Cardiac muscle cell (in vitro differentiated cells and primary cell): ENCODE data around the gene CELF2. TPM values are rescaled to one million over a fixed set of nuclear protein-coding genes. Genes with fewer than 3 reads are reported as not detected.

ENCODE experiments used
- DNase-seq, 2 donors: peaks; one replicate each; pipeline versions ENCODE4 v3.0.0 to v3.0.0-alpha.2; 2010 to 2017; ENCODE audit warnings: low read depth in 1 of 2, low spot score in 1 of 2
- H3K27ac ChIP-seq: fragments of 200-600 bp; sonication (generic); 2 replicates; pipeline ENCODE4 v1.5.1; 2016
- H3K27me3 ChIP-seq: fragments of 200-600 bp; sonication (generic); 2 replicates; pipeline ENCODE4 v1.6.0; 2016; ENCODE audit warnings: control low read depth
- H3K36me3 ChIP-seq: fragments of 200-600 bp; sonication (generic); 2 replicates; pipeline ENCODE4 v1.5.1; 2016; ENCODE audit warnings: control low read depth
- H3K4me1 ChIP-seq: fragments of 200-600 bp; sonication (generic); 2 replicates; pipeline ENCODE4 v1.8.1; 2017; ENCODE audit warnings: low read depth, mild to moderate bottlenecking, mixed run types
- H3K4me3 ChIP-seq: fragments of 200-600 bp; sonication (generic); 2 replicates; pipeline ENCODE4 v1.5.1; 2016; ENCODE audit warnings: mild to moderate bottlenecking
- H3K9me3 ChIP-seq: fragments of 200-600 bp; sonication (generic); 2 replicates; pipeline ENCODE4 v1.5.1; 2017; ENCODE audit warnings: low read depth, mild to moderate bottlenecking, control low read depth
- polyA plus RNA-seq: library from polyadenylated mRNA; unstranded; fragments of >200 nt; fragmentation: Nextera tagmentation; extraction: Ambion mirVana; gene quantifications from 2 replicates; pipeline ENCODE4 v1.2.1, GENCODE V29; 2016
- total RNA-seq: library from RNA; depleted of rRNA; stranded (reverse); fragments of >200 nt; gene quantifications from 2 replicates; pipeline ENCODE4 v1.2.3, GENCODE V29; 2016
- TF ChIP-seq, protein P1 (sequence below): IDR thresholded peaks from 2 replicates; pipeline ENCODE4 v1.5.1; 2012; ENCODE audit warnings: low read depth, mild to moderate bottlenecking, low read length

The CELF2 gene
- total and polyA plus RNA-seq, 2 experiments from 2014 or later = 66.9 to 82.7 TPM

DNA sequence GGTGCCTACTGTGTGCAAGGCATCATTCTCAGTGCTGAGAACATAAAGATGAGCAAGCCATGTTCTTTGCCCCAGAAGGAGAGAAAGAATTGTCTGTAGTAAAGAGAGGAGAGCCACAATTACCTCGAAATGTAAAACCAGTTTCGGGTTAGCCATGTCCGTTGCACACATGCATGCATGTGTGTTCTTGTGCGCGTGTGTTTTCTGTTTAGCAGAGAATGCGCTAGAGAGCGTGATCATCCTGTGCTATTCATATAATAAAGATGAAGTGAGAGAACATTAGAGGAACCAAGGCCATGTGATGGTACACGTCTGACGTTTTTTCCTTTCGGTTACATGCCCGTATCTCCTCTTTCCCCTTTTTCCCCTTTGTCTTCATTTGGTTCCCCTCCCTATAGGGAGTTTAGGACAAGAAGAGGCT is 158.2 kb downstream of the CELF2 start:
- H3K36me3 ChIP-seq = no peaks in the 10 kb centered on the region
- TF ChIP-seq, protein P1, sequence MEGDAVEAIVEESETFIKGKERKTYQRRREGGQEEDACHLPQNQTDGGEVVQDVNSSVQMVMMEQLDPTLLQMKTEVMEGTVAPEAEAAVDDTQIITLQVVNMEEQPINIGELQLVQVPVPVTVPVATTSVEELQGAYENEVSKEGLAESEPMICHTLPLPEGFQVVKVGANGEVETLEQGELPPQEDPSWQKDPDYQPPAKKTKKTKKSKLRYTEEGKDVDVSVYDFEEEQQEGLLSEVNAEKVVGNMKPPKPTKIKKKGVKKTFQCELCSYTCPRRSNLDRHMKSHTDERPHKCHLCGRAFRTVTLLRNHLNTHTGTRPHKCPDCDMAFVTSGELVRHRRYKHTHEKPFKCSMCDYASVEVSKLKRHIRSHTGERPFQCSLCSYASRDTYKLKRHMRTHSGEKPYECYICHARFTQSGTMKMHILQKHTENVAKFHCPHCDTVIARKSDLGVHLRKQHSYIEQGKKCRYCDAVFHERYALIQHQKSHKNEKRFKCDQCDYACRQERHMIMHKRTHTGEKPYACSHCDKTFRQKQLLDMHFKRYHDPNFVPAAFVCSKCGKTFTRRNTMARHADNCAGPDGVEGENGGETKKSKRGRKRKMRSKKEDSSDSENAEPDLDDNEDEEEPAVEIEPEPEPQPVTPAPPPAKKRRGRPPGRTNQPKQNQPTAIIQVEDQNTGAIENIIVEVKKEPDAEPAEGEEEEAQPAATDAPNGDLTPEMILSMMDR = no peak

DNA sequence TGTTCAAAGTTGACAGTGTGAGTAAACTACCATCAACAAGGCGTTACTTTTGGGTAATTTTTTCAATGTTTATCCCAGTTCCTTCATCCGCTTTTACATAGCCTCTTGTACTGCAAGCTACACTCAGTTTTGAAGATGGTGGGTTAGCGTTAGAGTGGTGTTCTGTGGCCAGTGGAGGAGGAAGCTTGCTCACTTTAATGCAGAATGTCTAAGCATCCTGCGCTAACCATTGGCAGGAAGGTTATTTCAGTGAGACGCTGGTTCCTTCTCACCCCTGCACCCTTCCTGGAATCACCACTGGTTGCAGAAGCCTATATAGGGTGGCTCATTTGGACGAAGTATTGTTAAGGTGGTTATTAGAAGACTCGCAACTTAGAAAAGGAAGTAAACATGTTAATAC is 159.1 kb downstream of the CELF2 start:
- peaks cover 68% of the 10 kb centered on the region for H3K4me1 ChIP-seq
- no peak for DNase-seq
- no peaks in the 10 kb centered on the region for H3K36me3 ChIP-seq
- H3K9me3 ChIP-seq = no peaks in the 10 kb centered on the region
- TF ChIP-seq, protein P1 = no peak
- H3K27ac ChIP-seq = peak overlapping the region; percentile 29
- H3K27me3 ChIP-seq = no peaks in the 10 kb centered on the region
- H3K4me3 ChIP-seq = no peak overlapping the region

More for the DNA sequence above, 158.2 kb downstream of the CELF2 start:
- H3K27ac ChIP-seq = no peak overlapping the region
- no peak for DNase-seq
- no peaks in the 10 kb centered on the region for H3K27me3 ChIP-seq
- H3K4me3 ChIP-seq = no peak overlapping the region
- no peaks in the 10 kb centered on the region for H3K9me3 ChIP-seq
- peaks cover 70% of the 10 kb centered on the region for H3K4me1 ChIP-seq

DNA sequence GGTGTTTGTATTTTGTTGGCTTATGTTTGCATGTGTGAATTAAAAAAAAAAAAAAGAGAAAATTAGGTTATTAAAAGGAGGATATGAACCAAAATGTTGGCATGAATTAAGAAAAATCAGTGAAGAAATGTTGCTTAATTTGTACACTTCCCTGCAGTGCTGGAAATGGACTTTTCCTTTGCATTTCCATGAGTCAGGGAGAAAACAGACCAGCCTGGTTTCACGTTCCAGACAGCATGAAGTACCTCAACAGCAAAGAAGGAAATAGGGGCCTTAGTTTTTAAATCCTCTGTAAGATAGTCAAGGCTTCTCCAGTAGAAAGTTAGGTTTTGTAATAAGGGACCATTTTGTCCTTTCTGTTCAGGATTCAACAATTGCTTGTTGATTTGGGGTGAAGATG is 159.7 kb downstream of the CELF2 start:
- H3K4me3 ChIP-seq = no peak overlapping the region
- no peak for DNase-seq

DNA sequence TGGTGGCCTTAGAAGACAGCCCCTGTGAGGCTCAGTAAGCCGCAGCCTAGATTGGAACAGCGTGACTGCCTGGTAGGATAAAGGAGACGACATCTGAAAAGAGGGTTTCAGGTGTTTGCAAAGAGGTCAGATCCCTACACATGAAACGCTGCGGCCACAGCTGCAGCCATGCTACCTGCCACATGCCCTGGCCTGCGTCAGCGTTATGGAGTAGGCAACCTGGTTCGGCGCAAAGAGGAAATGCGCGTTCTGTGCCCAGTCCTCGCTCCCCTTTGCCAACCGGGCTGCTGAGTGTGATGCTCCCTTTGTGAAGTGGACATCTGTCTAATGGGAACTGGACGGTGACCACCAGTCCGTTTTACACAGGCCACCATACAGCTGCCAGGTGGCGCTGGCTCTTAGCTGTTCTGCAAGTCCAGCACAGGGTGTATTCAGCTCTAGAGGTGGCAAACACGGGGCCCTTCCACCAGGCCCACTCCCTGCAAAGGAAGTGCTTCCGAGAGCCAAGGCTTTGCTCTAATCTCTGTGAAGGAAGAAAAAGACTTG is 160.3 kb downstream of the CELF2 start:
- TF ChIP-seq, protein P1 = no peak
- Histone ChIP-seq H3K27me3 (no peaks in the 10 kb centered on the region), H3K9me3 (no peaks in the 10 kb centered on the region), H3K4me1 (peaks cover 58% of the 10 kb centered on the region), H3K27ac (peak overlapping the region; percentile 84), H3K4me3 (no peak overlapping the region), H3K36me3 (no peaks in the 10 kb centered on the region)
- peak in 1 of 2 donors; percentile 79 for DNase-seq

More for the DNA sequence above, 159.7 kb downstream of the CELF2 start:
- Histone ChIP-seq H3K27me3 (no peaks in the 10 kb centered on the region), H3K4me1 (peaks cover 62% of the 10 kb centered on the region), H3K36me3 (no peaks in the 10 kb centered on the region), H3K9me3 (no peaks in the 10 kb centered on the region), H3K27ac (peak overlapping the region; percentile 84)
- TF ChIP-seq, protein P1 = no peak

DNA sequence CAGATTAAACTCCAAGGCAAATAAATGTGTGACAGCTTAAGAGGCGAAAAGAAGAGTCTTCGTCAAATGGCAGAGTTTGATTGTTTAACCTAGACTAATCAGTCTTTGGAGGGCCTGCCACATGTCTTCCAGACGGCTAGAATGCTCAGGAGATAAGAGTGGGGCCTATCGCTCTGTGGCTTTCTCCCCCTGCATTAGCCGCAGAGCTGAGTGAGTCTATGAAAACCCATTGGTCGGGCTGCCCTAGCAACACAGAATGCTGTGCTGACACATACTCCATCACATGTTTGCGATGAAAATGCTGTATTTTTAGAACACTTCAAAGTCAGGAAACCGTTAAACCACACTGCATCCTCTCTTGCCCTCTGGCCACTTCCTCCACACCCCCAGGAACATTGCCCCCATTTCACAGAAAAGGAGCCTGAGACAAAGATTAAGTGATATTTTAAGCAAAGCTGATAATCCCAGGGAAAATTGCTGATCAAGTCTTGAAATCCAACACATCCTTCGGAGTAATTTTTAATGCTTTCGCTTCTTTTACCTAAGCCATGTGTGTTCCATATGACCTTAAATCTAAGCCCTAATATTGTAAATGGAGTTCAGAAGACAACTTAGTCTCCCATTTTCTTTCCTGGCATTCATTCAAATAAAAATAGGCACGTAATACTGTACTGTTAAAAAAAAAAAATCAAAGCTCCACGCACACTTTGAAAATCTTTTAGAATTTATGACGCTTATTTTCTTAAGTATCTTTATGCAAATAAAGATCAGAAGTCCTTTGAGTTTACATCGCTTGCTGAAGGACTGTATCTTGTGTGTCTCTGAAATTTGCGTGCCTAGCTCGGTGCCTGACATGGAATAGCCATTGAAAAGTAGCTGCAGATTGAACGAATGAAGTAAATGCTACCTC is 161.2 kb downstream of the CELF2 start:
- H3K9me3 ChIP-seq = no peaks in the 10 kb centered on the region
- H3K36me3 ChIP-seq = no peaks in the 10 kb centered on the region
- TF ChIP-seq, protein P1 = no peak
- H3K27me3 ChIP-seq = no peaks in the 10 kb centered on the region
- peak; percentile 70 to 93 for DNase-seq
- H3K27ac ChIP-seq = peak overlapping the region; percentile 84
- H3K4me3 ChIP-seq = no peak overlapping the region
- peaks cover 55% of the 10 kb centered on the region for H3K4me1 ChIP-seq
